HCT116 (cell line): ENCODE results near the gene WWOX. TPM values are rescaled to one million over a fixed set of nuclear protein-coding genes. Genes with fewer than 3 reads are reported as not detected.

Source experiments
- ATAC-seq: fragments of 200-7000 bp; cut with Tn5 transposase; 2 replicates; pipeline ENCODE4 v1.9.1; 2020; ENCODE audit warnings: mild to moderate bottlenecking, moderate library complexity
- BruUV-seq: library from RNA; stranded (reverse); fragments of 400-500 nt; replicated peaks from 2 replicates; lab custom pipeline; 2021; lab: Mats Ljungman, UMichigan
- CTCF ChIA-PET: fragments of 300-600 bp; sonication (Branson Sonifier 250); formaldehyde crosslinking; loops from one replicate; lab custom pipeline; 2021; ENCODE audit warnings: antibody characterized with exemption; lab: Charles Lee
- POLR2A ChIA-PET: fragments of 300-600, 350-600 bp; sonication (Branson Sonifier 250); formaldehyde crosslinking; loops from one replicate; lab custom pipeline; 2021; ENCODE audit warnings: antibody characterized with exemption; lab: Charles Lee
- RAD21 ChIA-PET, 2 experiments: fragments of 300-600 bp; sonication (Branson Sonifier 250); formaldehyde crosslinking; loops; one replicate each; lab custom pipeline; 2023; ENCODE audit warnings: low total read pairs in 2 of 2; ENCODE audit not compliant: uncharacterized antibody in 2 of 2, unreplicated experiment in 2 of 2, low non-redundant PET in 1 of 2; lab: Charles Lee
- DNase-seq: peaks from one replicate; pipeline ENCODE4 v3.0.0-alpha.2; 2010; ENCODE audit warnings: low read depth, low spot score
- H2AFZ ChIP-seq: fragments of 200-600 bp; shearing (Covaris generic), sonication (generic); 2 replicates; pipeline ENCODE4 v1.6.1; 2017; ENCODE audit warnings: low read depth, mixed run types, mixed read lengths, antibody characterized with exemption, low read length; ENCODE audit not compliant: poor library complexity, severe bottlenecking
- H3K27ac ChIP-seq: 2 replicates; pipeline ENCODE4 v1.5.1; 2012; ENCODE audit warnings: low read depth, low read length
- H3K27me3 ChIP-seq: fragments of 200-600 bp; sonication (generic); 2 replicates; pipeline ENCODE4 v1.6.1; 2016; ENCODE audit warnings: mixed run types, low read length, mixed read lengths; ENCODE audit not compliant: insufficient read depth
- H3K36me3 ChIP-seq, 2 experiments: fragments of 200-500 bp in 1 of 2; fragments of 200-600 bp in 1 of 2; sonication (Bioruptor generic) in 1 of 2; sonication (generic) in 1 of 2; 2 replicates each; pipeline versions ENCODE4 v1.5.1 to v1.6.1; 2014 to 2016; ENCODE audit warnings: low read length in 2 of 2, inconsistent platforms in 1 of 2, mixed read lengths in 1 of 2, mixed run types in 1 of 2; ENCODE audit not compliant: insufficient read depth in 2 of 2, control insufficient read depth in 1 of 2
- H3K4me1 ChIP-seq, 2 experiments: fragments of 200-600 bp in 1 of 2; sonication (generic) in 1 of 2; 2 replicates each; pipeline versions ENCODE4 v1.5.1 to v1.6.1; 2012 to 2017; ENCODE audit warnings: low read length in 2 of 2, inconsistent platforms in 1 of 2, mild to moderate bottlenecking in 1 of 2, mixed read lengths in 1 of 2, mixed run types in 1 of 2, moderate library complexity in 1 of 2; ENCODE audit not compliant: insufficient read depth in 2 of 2, control insufficient read depth in 1 of 2
- H3K4me2 ChIP-seq: fragments of 200-600 bp; sonication (generic); 2 replicates; pipeline ENCODE4 v1.6.1; 2017; ENCODE audit warnings: mixed run types, low read length, mixed read lengths
- H3K4me3 ChIP-seq, 2 experiments: fragments of 200-600 bp in 1 of 2; sonication (generic) in 1 of 2; replicated peaks in 1 of 2; 2 replicates each; pipeline ENCODE4 v1.5.1; 2011 to 2016; ENCODE audit warnings: low read length in 2 of 2, control low read depth in 1 of 2, low read depth in 1 of 2, mild to moderate bottlenecking in 1 of 2, mixed read lengths in 1 of 2, mixed run types in 1 of 2
- H3K79me2 ChIP-seq: fragments of 200-600 bp; sonication (generic); 2 replicates; pipeline ENCODE4 v1.6.1; 2017; ENCODE audit warnings: mild to moderate bottlenecking, mixed run types, low read length, moderate library complexity, mixed read lengths; ENCODE audit not compliant: insufficient read depth
- H3K9ac ChIP-seq: fragments of 200-600 bp; sonication (generic); 2 replicates; pipeline ENCODE4 v1.6.1; 2016; ENCODE audit warnings: low read length, mixed read lengths
- H3K9me2 ChIP-seq: fragments of 200-600 bp; sonication (generic), shearing (Covaris generic); 2 replicates; pipeline ENCODE4 v1.6.1; 2017; ENCODE audit warnings: mixed run types, mild to moderate bottlenecking, moderate library complexity; ENCODE audit not compliant: insufficient read depth
- H3K9me3 ChIP-seq, 2 experiments: fragments of 200-500 bp in 1 of 2; fragments of 200-600 bp in 1 of 2; sonication (Bioruptor generic) in 1 of 2; sonication (generic) in 1 of 2; 2 replicates each; pipeline ENCODE4 v1.6.1; 2014 to 2017; ENCODE audit warnings: low read length in 2 of 2, mixed read lengths in 2 of 2, inconsistent platforms in 1 of 2, low read depth in 1 of 2, mild to moderate bottlenecking in 1 of 2, mixed run types in 1 of 2, moderate library complexity in 1 of 2; ENCODE audit not compliant: control insufficient read depth in 1 of 2, insufficient read depth in 1 of 2
- H4K20me1 ChIP-seq: fragments of 200-600 bp; sonication (generic), shearing (Covaris generic); 2 replicates; pipeline ENCODE4 v1.6.1; 2017; ENCODE audit warnings: mixed run types, mild to moderate bottlenecking, moderate library complexity; ENCODE audit not compliant: insufficient read depth
- CBX3 ChIP-seq: IDR thresholded peaks from 2 replicates; pipeline ENCODE4 v1.6.1; 2012; ENCODE audit warnings: low read depth
- CEBPB ChIP-seq: IDR thresholded peaks from 2 replicates; pipeline ENCODE4 v1.6.1; 2012; ENCODE audit warnings: low read depth
- EGR1 ChIP-seq: IDR thresholded peaks from 2 replicates; pipeline ENCODE4 v1.6.1; 2012; ENCODE audit warnings: low read depth
- ELF1 ChIP-seq: IDR thresholded peaks from 2 replicates; pipeline ENCODE4 v1.6.1; 2012; ENCODE audit warnings: low read depth, borderline replicate concordance
- EZH2 ChIP-seq: fragments of 200-600 bp; sonication (generic); IDR thresholded peaks from 2 replicates; pipeline ENCODE4 v1.6.1; 2017; ENCODE audit warnings: antibody characterized with exemption, mixed run types
- EZH2phosphoT487 ChIP-seq: fragments of 200-600 bp; IDR thresholded peaks from 2 replicates; pipeline ENCODE4 v1.6.1; 2018; ENCODE audit warnings: antibody characterized with exemption, borderline replicate concordance
- JUND ChIP-seq: IDR thresholded peaks from 2 replicates; pipeline ENCODE4 v1.6.1; 2012
- MAX ChIP-seq: IDR thresholded peaks from 2 replicates; pipeline ENCODE4 v1.6.1; 2012
- POLR2A ChIP-seq: IDR thresholded peaks from 2 replicates; pipeline ENCODE4 v1.7.0; 2011; ENCODE audit warnings: borderline replicate concordance; ENCODE audit not compliant: insufficient read depth, insufficient read length; ENCODE audit errors: extremely low read depth
- POLR2AphosphoS5 ChIP-seq: IDR thresholded peaks from 2 replicates; pipeline ENCODE4 v1.6.1; 2011; ENCODE audit warnings: mild to moderate bottlenecking, low read depth, low read length, moderate library complexity
- RAD21 ChIP-seq: IDR thresholded peaks from 2 replicates; pipeline ENCODE4 v1.6.1; 2012; ENCODE audit warnings: low read depth, mild to moderate bottlenecking
- SIN3A ChIP-seq: IDR thresholded peaks from 2 replicates; pipeline ENCODE4 v1.6.1; 2012; ENCODE audit warnings: low read depth
- SP1 ChIP-seq: IDR thresholded peaks from 2 replicates; pipeline ENCODE4 v1.6.1; 2012; ENCODE audit warnings: low read depth
- SRF ChIP-seq: IDR thresholded peaks from 2 replicates; pipeline ENCODE4 v1.6.1; 2012; ENCODE audit warnings: low read depth
- YY1 ChIP-seq: IDR thresholded peaks from 2 replicates; pipeline ENCODE4 v1.6.1; 2011; ENCODE audit warnings: low read length, low read depth, moderate library complexity, mild to moderate bottlenecking; ENCODE audit not compliant: insufficient replicate concordance; ENCODE audit errors: extremely low read depth
- ZFX ChIP-seq: fragments of 450-650 bp; IDR thresholded peaks from 2 replicates; pipeline ENCODE4 v1.6.1; 2017
- ZNF274 ChIP-seq: fragments of 200-500 bp; sonication (Bioruptor generic); IDR thresholded peaks from 2 replicates; pipeline ENCODE4 v1.6.1; 2014; ENCODE audit warnings: mild to moderate bottlenecking, low read depth, low read length, inconsistent platforms
- intact Hi-C: fragments of 100-400 bp; cut with micrococcal nuclease; formaldehyde crosslinking; loops from 2 replicates; pipeline ENCODE4 v1.10.0; 2022
- total RNA-seq: library from RNA; stranded (reverse); gene quantifications from one replicate; pipeline ENCODE4 v1.2.1, GENCODE V29; 2021; ENCODE audit not compliant: unreplicated experiment
- TF ChIP-seq, protein P1 (sequence below): IDR thresholded peaks from 2 replicates; pipeline ENCODE4 v1.6.1; 2011; ENCODE audit warnings: mild to moderate bottlenecking, low read length, moderate library complexity; ENCODE audit not compliant: insufficient replicate concordance; ENCODE audit errors: extremely low read depth
- TF ChIP-seq, protein P2 (sequence below): IDR thresholded peaks from 2 replicates; pipeline ENCODE4 v1.6.1; 2012
- TF ChIP-seq, protein P3 (sequence below), 3 experiments: fragments of 200-600 bp in 1 of 3; sonication (generic) in 1 of 3; IDR thresholded peaks in 2 of 3; conservative IDR thresholded peaks in 1 of 3; 2 replicates each; pipeline ENCODE4 v1.5.1; 2012 to 2017; ENCODE audit warnings: low read depth in 2 of 3, low read length in 2 of 3, antibody characterized with exemption in 1 of 3, borderline replicate concordance in 1 of 3, control low read depth in 1 of 3, mild to moderate bottlenecking in 1 of 3, mixed read lengths in 1 of 3, mixed run types in 1 of 3, moderate library complexity in 1 of 3; ENCODE audit not compliant: insufficient read depth in 1 of 3

WWOX gene
- total RNA-seq, 1 experiment from 2014 or later: 13.7 TPM

DNA sequence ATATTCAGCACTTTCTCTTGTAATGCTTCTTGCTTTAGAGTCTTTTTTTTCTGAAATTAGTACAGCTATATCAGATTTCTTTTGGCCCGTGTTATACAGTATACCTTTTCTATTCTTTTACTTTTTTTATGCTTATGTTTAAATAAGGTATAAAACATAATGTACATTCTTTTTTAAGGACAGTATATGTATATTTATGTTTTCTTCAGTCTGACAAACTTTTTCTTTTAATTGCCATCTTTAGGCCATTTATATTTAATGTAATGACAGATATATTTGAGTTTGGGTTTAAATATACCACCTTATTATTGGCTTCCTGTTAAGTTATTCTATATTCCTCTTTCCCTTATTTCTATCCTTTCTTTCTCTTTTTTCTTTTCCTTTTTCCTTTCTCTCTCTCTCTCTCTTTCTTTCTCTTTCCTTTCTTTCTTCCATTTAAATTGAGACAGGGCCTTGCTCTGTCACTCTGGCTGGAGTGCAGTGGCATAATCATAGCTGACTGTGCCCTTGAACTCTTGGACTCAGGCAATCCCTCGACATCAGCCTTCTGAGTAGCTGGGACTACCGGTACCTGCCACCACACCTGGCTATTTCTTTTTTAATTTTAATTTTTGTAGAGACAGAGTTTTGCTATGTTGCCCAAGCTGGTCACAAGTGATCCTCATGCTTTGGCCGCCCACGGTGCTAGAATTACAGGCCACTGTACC is 61.7 kb downstream of the WWOX start:
- no peak overlapping the region for H3K4me3 ChIP-seq
- RAD21 ChIA-PET: no interaction called here
- no peaks in the 10 kb centered on the region; a peak in 2 of 4 replicates for H3K9me3 ChIP-seq
- no peaks in the 10 kb centered on the region for H3K9me2 ChIP-seq
- POLR2A ChIA-PET: no interaction called here
- H3K79me2 ChIP-seq: no peaks in the 10 kb centered on the region
- intact Hi-C loops: no loop called here
- H3K27ac ChIP-seq: no peak overlapping the region
- H2AFZ ChIP-seq: no peak overlapping the region
- no peaks in the 10 kb centered on the region for H3K36me3 ChIP-seq
- DNase-seq (no peak), ATAC-seq (no peak)
- H3K27me3 ChIP-seq: no peaks in the 10 kb centered on the region
- no peaks in the 10 kb centered on the region for H4K20me1 ChIP-seq
- no peak overlapping the region for H3K9ac ChIP-seq
- H3K4me2 ChIP-seq: no peak overlapping the region
- BruUV-seq: no TSS peak
- no peaks in the 10 kb centered on the region for H3K4me1 ChIP-seq
- CTCF ChIA-PET: no interaction called here
- TF ChIP-seq, protein P1, sequence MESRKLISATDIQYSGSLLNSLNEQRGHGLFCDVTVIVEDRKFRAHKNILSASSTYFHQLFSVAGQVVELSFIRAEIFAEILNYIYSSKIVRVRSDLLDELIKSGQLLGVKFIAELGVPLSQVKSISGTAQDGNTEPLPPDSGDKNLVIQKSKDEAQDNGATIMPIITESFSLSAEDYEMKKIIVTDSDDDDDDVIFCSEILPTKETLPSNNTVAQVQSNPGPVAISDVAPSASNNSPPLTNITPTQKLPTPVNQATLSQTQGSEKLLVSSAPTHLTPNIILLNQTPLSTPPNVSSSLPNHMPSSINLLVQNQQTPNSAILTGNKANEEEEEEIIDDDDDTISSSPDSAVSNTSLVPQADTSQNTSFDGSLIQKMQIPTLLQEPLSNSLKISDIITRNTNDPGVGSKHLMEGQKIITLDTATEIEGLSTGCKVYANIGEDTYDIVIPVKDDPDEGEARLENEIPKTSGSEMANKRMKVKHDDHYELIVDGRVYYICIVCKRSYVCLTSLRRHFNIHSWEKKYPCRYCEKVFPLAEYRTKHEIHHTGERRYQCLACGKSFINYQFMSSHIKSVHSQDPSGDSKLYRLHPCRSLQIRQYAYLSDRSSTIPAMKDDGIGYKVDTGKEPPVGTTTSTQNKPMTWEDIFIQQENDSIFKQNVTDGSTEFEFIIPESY: no peak
- no peak for TF ChIP-seq EGR1
- no peak for TF ChIP-seq POLR2AphosphoS5
- no peak for TF ChIP-seq POLR2A
- no peak for TF ChIP-seq CBX3
- TF ChIP-seq EZH2phosphoT487: no peak
- no peak for TF ChIP-seq CEBPB
- TF ChIP-seq EZH2: no peak
- no peak for TF ChIP-seq YY1
- no peak for TF ChIP-seq SP1
- TF ChIP-seq, protein P2, sequence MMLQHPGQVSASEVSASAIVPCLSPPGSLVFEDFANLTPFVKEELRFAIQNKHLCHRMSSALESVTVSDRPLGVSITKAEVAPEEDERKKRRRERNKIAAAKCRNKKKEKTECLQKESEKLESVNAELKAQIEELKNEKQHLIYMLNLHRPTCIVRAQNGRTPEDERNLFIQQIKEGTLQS: no peak
- TF ChIP-seq MAX: no peak
- no peak for TF ChIP-seq SRF
- no peak for TF ChIP-seq JUND
- no peak for TF ChIP-seq ZNF274
- TF ChIP-seq SIN3A: no peak
- no peak for TF ChIP-seq RAD21
- no peak for TF ChIP-seq ELF1
- no peak for TF ChIP-seq ZFX
- TF ChIP-seq, protein P3, sequence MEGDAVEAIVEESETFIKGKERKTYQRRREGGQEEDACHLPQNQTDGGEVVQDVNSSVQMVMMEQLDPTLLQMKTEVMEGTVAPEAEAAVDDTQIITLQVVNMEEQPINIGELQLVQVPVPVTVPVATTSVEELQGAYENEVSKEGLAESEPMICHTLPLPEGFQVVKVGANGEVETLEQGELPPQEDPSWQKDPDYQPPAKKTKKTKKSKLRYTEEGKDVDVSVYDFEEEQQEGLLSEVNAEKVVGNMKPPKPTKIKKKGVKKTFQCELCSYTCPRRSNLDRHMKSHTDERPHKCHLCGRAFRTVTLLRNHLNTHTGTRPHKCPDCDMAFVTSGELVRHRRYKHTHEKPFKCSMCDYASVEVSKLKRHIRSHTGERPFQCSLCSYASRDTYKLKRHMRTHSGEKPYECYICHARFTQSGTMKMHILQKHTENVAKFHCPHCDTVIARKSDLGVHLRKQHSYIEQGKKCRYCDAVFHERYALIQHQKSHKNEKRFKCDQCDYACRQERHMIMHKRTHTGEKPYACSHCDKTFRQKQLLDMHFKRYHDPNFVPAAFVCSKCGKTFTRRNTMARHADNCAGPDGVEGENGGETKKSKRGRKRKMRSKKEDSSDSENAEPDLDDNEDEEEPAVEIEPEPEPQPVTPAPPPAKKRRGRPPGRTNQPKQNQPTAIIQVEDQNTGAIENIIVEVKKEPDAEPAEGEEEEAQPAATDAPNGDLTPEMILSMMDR (IDR thresholded peaks at IDR 0.05 in 2 of 3, conservative IDR thresholded peaks at IDR 0.05 in 1 of 3; ENCODE audit: borderline replicate concordance in 1 of 3, insufficient read depth in 1 of 3, low read depth in 2 of 3, low read length in 2 of 3): no peak
